Stimulated activated CD8-positive, alpha-beta memory T cell treated with anti-CD3 and anti-CD28 coated beads, Interleukin-15, amount 100 ng/mL, for 48 hours (primary cell): ENCODE data around the gene MYH9.
A peak's percentile ranks its signal among the peaks of the same experiment; 100 is the strongest.

Source experiments
- DNase-seq, 2 donors: peaks; one replicate each; pipeline ENCODE4 v3.0.0-alpha.2; 2020; ENCODE audit warnings: low read depth in 2 of 2

The MYH9 gene

DNA sequence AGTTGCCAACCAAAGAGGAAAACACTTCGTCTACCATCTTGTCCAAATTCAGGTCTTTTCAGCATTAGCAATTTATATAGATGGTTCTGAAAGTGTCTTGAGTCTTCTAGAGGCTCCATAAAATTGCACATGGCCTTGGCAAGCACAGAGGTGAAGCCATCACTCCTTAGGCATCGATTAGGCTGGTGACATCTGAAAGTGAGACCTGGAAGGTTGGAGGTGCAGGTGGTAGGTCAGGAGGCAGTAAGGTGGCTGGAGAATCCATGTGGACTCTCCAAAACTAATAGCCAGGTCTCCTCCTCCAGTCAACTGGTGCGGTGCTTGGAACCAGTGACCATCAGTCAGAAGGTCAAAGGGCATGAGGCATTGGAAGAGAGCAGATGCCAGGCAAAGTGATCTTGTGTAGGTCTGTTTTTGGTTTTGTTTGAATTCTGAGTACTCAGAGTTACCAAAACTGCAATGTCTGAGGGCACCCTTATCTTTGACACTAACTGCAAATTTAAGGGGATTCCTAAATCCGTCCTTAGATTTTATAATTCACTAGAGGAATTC lies 141.9 kb downstream of the MYH9 start:
- no peak for DNase-seq

DNA sequence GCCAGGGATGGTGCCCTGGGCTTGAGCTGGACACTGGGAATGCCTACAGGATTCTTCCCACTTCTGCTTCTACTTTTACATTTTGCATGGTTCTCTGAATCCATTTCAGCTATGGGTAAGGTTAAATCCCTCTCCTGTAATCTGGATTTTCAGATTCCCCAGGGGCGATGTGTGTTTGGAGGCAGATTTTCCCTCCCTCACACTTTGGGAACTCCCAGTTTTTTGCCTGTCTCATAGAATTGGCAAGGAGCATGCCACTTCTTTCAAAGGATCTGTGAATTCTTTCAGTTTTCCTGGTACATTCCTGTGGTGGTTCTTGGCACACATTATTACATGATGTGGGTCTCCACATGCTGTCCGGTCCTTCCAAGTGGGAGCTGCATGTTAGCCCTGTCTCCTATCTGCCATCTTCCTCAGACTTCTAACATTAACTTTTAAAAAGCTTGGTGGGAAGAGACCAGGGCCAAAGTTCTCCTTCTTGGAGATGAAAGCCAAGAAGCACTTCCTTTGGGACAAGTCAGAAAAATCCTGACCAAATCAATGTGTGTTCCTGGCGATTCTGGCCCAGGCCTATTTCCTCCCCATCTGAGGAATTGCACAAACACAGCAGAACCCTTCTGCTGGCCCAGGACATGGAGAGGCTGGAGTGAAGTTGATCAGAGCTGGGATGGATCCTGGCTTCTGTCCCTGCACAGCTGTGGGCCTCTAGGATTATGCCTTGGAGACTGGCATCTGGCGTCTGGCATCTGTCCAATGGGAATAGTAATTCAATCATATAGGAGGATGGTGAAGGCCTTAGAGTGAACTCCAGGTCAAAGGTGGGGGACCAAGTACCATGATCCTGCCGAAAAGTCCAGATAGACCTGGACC lies 143.0 kb downstream of the MYH9 start:
- no peak for DNase-seq

GRCh38 chr22:36243986-36244385 lies 143.8 kb downstream of the MYH9 start:
- no peak for DNase-seq

DNA sequence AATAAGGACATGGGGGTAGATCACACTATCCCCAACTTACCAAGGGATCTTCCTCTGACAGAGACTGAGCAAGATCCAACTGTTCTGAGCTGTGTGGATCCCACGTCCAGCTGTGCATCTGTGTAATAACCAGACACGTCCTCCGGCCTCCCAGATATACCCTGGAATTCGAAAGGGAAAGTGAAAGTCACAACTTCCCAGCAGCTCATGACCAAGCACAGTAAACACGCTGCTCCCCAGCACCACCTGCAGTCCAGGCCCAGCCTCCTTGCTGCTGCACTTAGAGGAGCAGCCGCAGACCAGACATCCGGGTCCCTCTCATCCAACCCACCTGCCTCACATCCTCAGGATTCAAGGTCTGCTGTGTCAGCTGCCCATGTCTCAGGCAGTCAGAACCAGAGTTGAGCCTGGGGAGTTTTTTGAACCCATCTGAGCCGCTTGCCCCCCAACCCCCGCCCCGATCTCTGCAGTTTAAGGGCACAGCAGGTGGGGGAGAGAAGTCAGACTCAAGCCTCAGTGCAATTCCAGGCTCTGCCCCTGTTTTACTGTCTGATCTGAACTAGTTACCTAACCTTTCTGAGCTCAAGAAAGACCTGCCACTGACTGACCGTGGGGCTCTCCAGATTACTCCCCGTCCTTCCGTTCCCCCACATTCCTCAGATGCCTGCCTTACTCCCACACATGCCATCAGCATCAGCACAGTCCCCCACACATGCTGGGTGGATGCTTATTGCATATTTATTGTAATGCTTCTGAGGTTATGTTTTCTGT lies 148.2 kb downstream of the MYH9 start, which contains the start of gene APOL2:
Gene APOL2, minus strand, starts transcription at position 127 of the 771 bp plus-strand sequence. CDS start 6,365 bp downstream, outside the sequence.
- peak; percentile 81 to 82 for DNase-seq

DNA sequence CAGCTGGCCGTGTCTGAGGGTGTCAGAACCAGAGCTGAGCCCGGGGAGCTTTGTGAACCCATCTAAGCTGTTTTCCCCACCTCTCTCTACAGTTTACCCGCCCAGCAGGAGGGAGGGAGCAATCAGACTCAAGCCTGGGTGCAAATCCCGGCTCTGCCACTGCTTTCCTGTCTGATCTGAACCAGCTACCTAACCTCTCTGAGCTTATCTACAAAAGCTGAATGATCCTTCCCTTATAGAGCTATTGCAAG lies 148.7 kb downstream of the MYH9 start:
- no peak for DNase-seq

GRCh38 chr22:36238373-36239149 lies 149.2 kb downstream of the MYH9 start:
- no peak for DNase-seq

- DNase-seq = no peak
Observed at GRCh38 chr22:36237462-36238372, 150.1 kb downstream of the MYH9 start.

- DNase-seq = no peak
Observed at GRCh38 chr22:36236388-36237319, 151.1 kb downstream of the MYH9 start.

- no peak for DNase-seq
Observed at GRCh38 chr22:36235585-36235984, 152.2 kb downstream of the MYH9 start.

DNA sequence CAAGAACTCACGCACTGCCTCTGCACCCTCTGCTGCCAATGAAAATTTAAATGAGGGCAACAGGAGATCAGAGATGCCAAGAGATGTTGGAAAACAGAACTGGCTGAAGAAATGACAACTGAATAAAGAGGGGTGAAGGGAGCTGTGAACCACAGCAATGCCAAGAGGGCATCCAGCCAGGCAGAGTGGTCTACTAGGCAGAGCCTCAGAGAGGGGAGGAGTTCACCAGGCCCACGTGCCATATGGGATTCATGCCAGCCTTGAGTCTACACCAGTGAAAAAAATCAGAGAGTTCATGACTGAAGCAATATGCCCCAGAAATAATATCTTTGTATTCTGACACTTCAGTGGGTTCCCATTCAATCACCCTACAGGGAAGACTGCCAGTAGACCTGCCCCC lies 152.8 kb downstream of the MYH9 start:
- no peak for DNase-seq

DNA sequence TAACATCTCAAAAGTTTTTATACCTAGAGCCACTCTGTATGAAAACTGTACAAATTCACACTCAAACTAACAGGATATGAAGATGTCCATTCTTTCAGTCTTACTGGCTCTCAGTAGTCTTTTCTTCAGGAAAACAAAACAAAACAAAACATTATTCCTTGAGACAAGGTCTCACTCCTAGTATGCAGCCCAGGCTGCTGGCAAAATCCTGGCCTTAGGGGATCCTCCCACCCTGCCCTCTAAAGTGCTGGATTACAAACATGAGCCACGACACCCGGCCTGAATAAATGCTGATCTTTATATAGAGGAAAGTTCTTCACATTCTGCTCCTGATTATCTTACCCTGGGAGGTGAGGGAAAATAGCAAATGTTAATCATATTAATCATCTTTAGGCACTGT lies 153.6 kb downstream of the MYH9 start:
- DNase-seq = no peak

GRCh38 chr22:36233796-36234195 lies 154.0 kb downstream of the MYH9 start:
- DNase-seq = no peak

GRCh38 chr22:36232715-36233401 lies 154.9 kb downstream of the MYH9 start:
- DNase-seq = no peak
